Esophagus squamous epithelium (tissue), 5 donors: ENCODE data around the gene NQO1. TPM values are rescaled to one million over a fixed set of nuclear protein-coding genes. Genes with fewer than 3 reads are reported as not detected.
A peak's percentile ranks its signal among the peaks of the same experiment; 100 is the strongest.

Experiments
- DNase-seq: peaks from one replicate; lab custom pipeline; 2025; lab: John Stamatoyannopoulos, UW
- H3K27ac ChIP-seq, 4 donors: fragments of 200-600 bp; sonication (generic); one replicate each; pipeline ENCODE4 v1.5.1; 2016 to 2019; ENCODE audit warnings: mild to moderate bottlenecking in 1 of 4
- H3K27me3 ChIP-seq, 4 donors: fragments of 200-600 bp; sonication (generic); 1 replicate in 3 of 4; 2 replicates in 1 of 4; pipeline versions ENCODE4 v1.5.1 to v1.6.0; 2017 to 2021; ENCODE audit warnings: antibody characterized with exemption in 1 of 4
- H3K36me3 ChIP-seq, 3 donors: fragments of 200-600 bp; sonication (generic); one replicate each; pipeline ENCODE4 v1.5.1; 2016 to 2019
- H3K4me1 ChIP-seq, 3 donors: fragments of 200-600 bp; sonication (generic); one replicate each; pipeline ENCODE4 v1.5.1; 2017 to 2019
- H3K4me3 ChIP-seq, 4 donors: fragments of 200-600 bp; sonication (generic); 1 replicate in 3 of 4; 2 replicates in 1 of 4; pipeline ENCODE4 v1.5.1; 2016 to 2019; ENCODE audit warnings: mild to moderate bottlenecking in 2 of 4, moderate library complexity in 1 of 4
- H3K9me3 ChIP-seq, 3 donors: fragments of 200-600 bp; sonication (generic); one replicate each; pipeline ENCODE4 v1.5.1; 2016 to 2019
- CTCF ChIP-seq, 6 experiments: fragments of 450-650 bp in 4 of 6; fragments of 200-600 bp in 2 of 6; sonication (generic) in 2 of 6; IDR thresholded peaks; one replicate each; pipeline ENCODE4 v1.5.1; 2016 to 2019; ENCODE audit warnings: antibody characterized with exemption in 6 of 6, mild to moderate bottlenecking in 4 of 6, moderate library complexity in 4 of 6
- POLR2A ChIP-seq, 4 donors: fragments of 450-650 bp; IDR thresholded peaks; one replicate each; pipeline ENCODE4 v1.6.1; 2017; ENCODE audit warnings: antibody characterized with exemption in 4 of 4, mild to moderate bottlenecking in 4 of 4, moderate library complexity in 3 of 4
- WGBS, 2 donors: methylation state at CpG; one replicate each; pipeline ENCODE4 v1.1.5; 2018; 5-methylcytosine and 5-hydroxymethylcytosine counted together
- intact Hi-C: fragments of 100-400 bp; cut with DNase I; formaldehyde crosslinking; loops from one replicate; pipeline ENCODE4 v1.15.0; 2022
- total RNA-seq, 4 donors: library from RNA; depleted of rRNA; stranded (reverse); fragments of >200 nt; gene quantifications; one replicate each; pipeline ENCODE4 v1.1.0, GENCODE V29; 2016
- donor health status: DM: yes; HTN: yes; CAD: no.

Gene NQO1
- total RNA-seq, 4 donors from 2014 or later = 152 to 442 (median 247) TPM

- no peak for DNase-seq
- WGBS, 2 donors = 86 to 89% methylated on average over 10 of the region's 10 CpGs
- Histone ChIP-seq H3K27ac (no peak overlapping the region), H3K9me3 (no peaks in the 10 kb centered on the region), H3K4me3 (no peak overlapping the region), H3K36me3 (peaks cover 6 to 47% (median 6%) of the 10 kb centered on the region in 3 donors), H3K27me3 (no peaks in the 10 kb centered on the region), H3K4me1 (peaks cover 4 to 31% (median 14%) of the 10 kb centered on the region in 3 donors)
- intact Hi-C loops = no loop called here
- TF ChIP-seq CTCF (IDR thresholded peaks at IDR 0.05) = no peak
- TF ChIP-seq POLR2A (IDR thresholded peaks at IDR 0.05) = no peak
Measured at GRCh38 chr16:69720822-69721430, 5.4 kb downstream of the NQO1 start.

- Histone ChIP-seq H3K4me3 (no peak overlapping the region), H3K36me3 (peaks cover 13 to 74% (median 25%) of the 10 kb centered on the region in 3 donors), H3K4me1 (peaks cover 0 to 4% (median 0%) of the 10 kb centered on the region in 3 donors), H3K27me3 (no peaks in the 10 kb centered on the region), H3K9me3 (no peaks in the 10 kb centered on the region), H3K27ac (no peak overlapping the region)
- DNase-seq = no peak
- no peak for TF ChIP-seq POLR2A (IDR thresholded peaks at IDR 0.05)
- TF ChIP-seq CTCF (IDR thresholded peaks at IDR 0.05) = no peak
- 89 to 97% methylated on average over 4 to 8 of the region's 10 CpGs for WGBS, 2 donors
- intact Hi-C loops = no loop called here
Measured at GRCh38 chr16:69718111-69718764, 8.1 kb downstream of the NQO1 start.

GRCh38 chr16:69717066-69717465 is 9.3 kb downstream of the NQO1 start:
- WGBS, 2 donors = 79 to 81% methylated on average over 6 of the region's 6 CpGs
- intact Hi-C loops = no loop called here
- H3K27me3 ChIP-seq = no peaks in the 10 kb centered on the region
- H3K9me3 ChIP-seq = no peaks in the 10 kb centered on the region
- TF ChIP-seq CTCF (IDR thresholded peaks at IDR 0.05) = no peak
- TF ChIP-seq POLR2A (IDR thresholded peaks at IDR 0.05) = no peak
- DNase-seq = no peak
- H3K36me3 ChIP-seq = peaks cover 17 to 79% (median 37%) of the 10 kb centered on the region in 3 donors
- peaks cover 0 to 11% (median 0%) of the 10 kb centered on the region in 3 donors for H3K4me1 ChIP-seq
- H3K27ac ChIP-seq = no peak overlapping the region
- H3K4me3 ChIP-seq = no peak overlapping the region

- H3K4me3 ChIP-seq = no peak overlapping the region
- WGBS, 2 donors = 87 to 90% methylated on average over 8 to 9 of the region's 9 CpGs
- no peak overlapping the region for H3K27ac ChIP-seq
Measured at GRCh38 chr16:69712914-69713581, 13.3 kb downstream of the NQO1 start.

More at GRCh38 chr16:69712914-69713581, 13.3 kb downstream of the NQO1 start:
- Histone ChIP-seq H3K9me3 (no peaks in the 10 kb centered on the region), H3K27me3 (no peaks in the 10 kb centered on the region), H3K4me1 (peaks cover 0 to 47% (median 8%) of the 10 kb centered on the region in 3 donors), H3K36me3 (peaks cover 17 to 83% (median 40%) of the 10 kb centered on the region in 3 donors)
- intact Hi-C loops = loop anchor here (5.0 kb wide), 1 partner anchor 39 kb away; the partner anchor contains the start of gene NOB1
- TF ChIP-seq POLR2A (IDR thresholded peaks at IDR 0.05) (no peak), CTCF (IDR thresholded peaks at IDR 0.05) (peak in 1 of 6 experiments; percentile 7)
- DNase-seq = no peak
